Kidney (tissue), 14 donors: ENCODE measurements around the gene AOPEP. TPM values are rescaled to one million over a fixed set of nuclear protein-coding genes. Genes with fewer than 3 reads are reported as not detected.

ENCODE experiments used
- DNase-seq, 5 donors: peaks; one replicate each; pipeline ENCODE4 v3.0.0-alpha.2; 2013 to 2020
- FAIRE-seq: peaks from 2 replicates; lab custom pipeline; 2012; peaks lifted over from hg19 to GRCh38; lab: Jason Lieb, UNC
- H3K27ac ChIP-seq, 2 donors: one replicate each; pipeline ENCODE4 v1.7.0; 2013; ENCODE audit warnings: low read depth in 2 of 2, low read length in 2 of 2, inconsistent platforms in 1 of 2
- H3K27me3 ChIP-seq: one replicate; pipeline ENCODE4 v1.7.1; 2013; ENCODE audit warnings: low read length, inconsistent platforms; ENCODE audit not compliant: control insufficient read depth, insufficient read depth
- H3K36me3 ChIP-seq, 3 donors: one replicate each; pipeline versions ENCODE4 v1.7.0 to v1.7.1; 2013; ENCODE audit warnings: low read length in 3 of 3, control low read depth in 1 of 3, inconsistent platforms in 1 of 3; ENCODE audit not compliant: insufficient read depth in 3 of 3, control insufficient read depth in 2 of 3
- H3K4me1 ChIP-seq, 3 donors: one replicate each; pipeline versions ENCODE4 v1.7.0 to v1.7.1; 2013; ENCODE audit warnings: low read length in 3 of 3, inconsistent platforms in 1 of 3, low read depth in 1 of 3; ENCODE audit not compliant: control insufficient read depth in 2 of 3, insufficient read depth in 2 of 3
- H3K4me3 ChIP-seq, 3 donors: one replicate each; pipeline versions ENCODE4 v1.7.0 to v1.8.1; 2013; ENCODE audit warnings: low read length in 3 of 3, control low read depth in 1 of 3, inconsistent platforms in 1 of 3
- H3K9ac ChIP-seq, 3 donors: one replicate each; pipeline versions ENCODE4 v1.7.0 to v1.7.1; 2013; ENCODE audit warnings: low read length in 3 of 3, control low read depth in 1 of 3, inconsistent platforms in 1 of 3
- H3K9me3 ChIP-seq, 3 donors: one replicate each; pipeline versions ENCODE4 v1.7.0 to v1.7.1; 2013; ENCODE audit warnings: low read length in 3 of 3, control low read depth in 1 of 3, inconsistent platforms in 1 of 3; ENCODE audit not compliant: control insufficient read depth in 2 of 3, insufficient read depth in 1 of 3
- intact Hi-C: fragments of 100-400 bp; cut with DNase I; formaldehyde crosslinking; loops from one replicate; pipeline ENCODE4 v1.11.1; 2022
- polyA plus RNA-seq: library from polyadenylated mRNA; stranded (reverse); fragments of 350-450 nt; fragmentation: Illumina TruSeq; extraction: RNeasy Lipid Tissue Mini Kit (QIAGEN cat#74804); gene quantifications from one replicate; pipeline ENCODE4 v1.2.3, GENCODE V29; 2014; ENCODE audit warnings: low read depth, low replicate concordance; ENCODE audit not compliant: insufficient read depth
- total RNA-seq: library from RNA; stranded (reverse); fragmentation: NEBNext Ultra II Directional; extraction: Animal tissue kit (Norgen Biotek cat#: 25700); gene quantifications from one replicate; pipeline ENCODE4 v1.2.1, GENCODE V29; 2021
- TF ChIP-seq, protein P1 (sequence below): IDR thresholded peaks from 3 replicates; pipeline ENCODE4 v1.5.1; 2012; ENCODE audit warnings: mild to moderate bottlenecking, moderate library complexity, borderline replicate concordance; ENCODE audit not compliant: insufficient read depth; ENCODE audit errors: extremely low read depth
- donor health status: control.
- donor health status: control.
- donor health status: control.
- donor health status: control.
- donor health status: control.
- donor health status: DM: yes; HTN: yes; CAD: no.
- donor health status: Normal renal cell carcinoma (clear cell type).

AOPEP gene
- total and polyA plus RNA-seq, 2 donors from 2014 or later = 52.2 to 119 TPM

- Histone ChIP-seq H3K4me3 (no peak overlapping the region), H3K9ac (peak overlapping the region in 1 of 3 donors; percentile 16), H3K4me1 (peaks cover 4 to 42% (median 31%) of the 10 kb centered on the region in 3 donors), H3K27me3 (no peaks in the 10 kb centered on the region), H3K9me3 (no peaks in the 10 kb centered on the region), H3K27ac (peak overlapping the region; percentile 56 to 69), H3K36me3 (peaks cover 2 to 16% (median 8%) of the 10 kb centered on the region in 3 donors)
- TF ChIP-seq, protein P1, sequence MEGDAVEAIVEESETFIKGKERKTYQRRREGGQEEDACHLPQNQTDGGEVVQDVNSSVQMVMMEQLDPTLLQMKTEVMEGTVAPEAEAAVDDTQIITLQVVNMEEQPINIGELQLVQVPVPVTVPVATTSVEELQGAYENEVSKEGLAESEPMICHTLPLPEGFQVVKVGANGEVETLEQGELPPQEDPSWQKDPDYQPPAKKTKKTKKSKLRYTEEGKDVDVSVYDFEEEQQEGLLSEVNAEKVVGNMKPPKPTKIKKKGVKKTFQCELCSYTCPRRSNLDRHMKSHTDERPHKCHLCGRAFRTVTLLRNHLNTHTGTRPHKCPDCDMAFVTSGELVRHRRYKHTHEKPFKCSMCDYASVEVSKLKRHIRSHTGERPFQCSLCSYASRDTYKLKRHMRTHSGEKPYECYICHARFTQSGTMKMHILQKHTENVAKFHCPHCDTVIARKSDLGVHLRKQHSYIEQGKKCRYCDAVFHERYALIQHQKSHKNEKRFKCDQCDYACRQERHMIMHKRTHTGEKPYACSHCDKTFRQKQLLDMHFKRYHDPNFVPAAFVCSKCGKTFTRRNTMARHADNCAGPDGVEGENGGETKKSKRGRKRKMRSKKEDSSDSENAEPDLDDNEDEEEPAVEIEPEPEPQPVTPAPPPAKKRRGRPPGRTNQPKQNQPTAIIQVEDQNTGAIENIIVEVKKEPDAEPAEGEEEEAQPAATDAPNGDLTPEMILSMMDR = no peak
- no peak for FAIRE-seq
- intact Hi-C loops = no loop called here
- DNase-seq = peak in 2 of 5 donors; percentile 25 to 90
Measured at GRCh38 chr9:95090023-95090791, 363.7 kb downstream of the AOPEP start.

- Histone ChIP-seq H3K27me3 (no peaks in the 10 kb centered on the region), H3K9ac (peak overlapping the region in 1 of 3 donors; percentile 43), H3K4me1 (peaks cover 4 to 39% (median 31%) of the 10 kb centered on the region in 3 donors), H3K36me3 (peaks cover 0 to 13% (median 4%) of the 10 kb centered on the region in 3 donors), H3K27ac (peak overlapping the region; percentile 56 to 69), H3K9me3 (no peaks in the 10 kb centered on the region), H3K4me3 (no peak overlapping the region)
- intact Hi-C loops = no loop called here
- DNase-seq = peak in 3 of 5 donors; percentile 46 to 73 (median 47)
- TF ChIP-seq, protein P1 = no peak
- no peak for FAIRE-seq
Measured at GRCh38 chr9:95090871-95091577, 364.5 kb downstream of the AOPEP start.

DNA sequence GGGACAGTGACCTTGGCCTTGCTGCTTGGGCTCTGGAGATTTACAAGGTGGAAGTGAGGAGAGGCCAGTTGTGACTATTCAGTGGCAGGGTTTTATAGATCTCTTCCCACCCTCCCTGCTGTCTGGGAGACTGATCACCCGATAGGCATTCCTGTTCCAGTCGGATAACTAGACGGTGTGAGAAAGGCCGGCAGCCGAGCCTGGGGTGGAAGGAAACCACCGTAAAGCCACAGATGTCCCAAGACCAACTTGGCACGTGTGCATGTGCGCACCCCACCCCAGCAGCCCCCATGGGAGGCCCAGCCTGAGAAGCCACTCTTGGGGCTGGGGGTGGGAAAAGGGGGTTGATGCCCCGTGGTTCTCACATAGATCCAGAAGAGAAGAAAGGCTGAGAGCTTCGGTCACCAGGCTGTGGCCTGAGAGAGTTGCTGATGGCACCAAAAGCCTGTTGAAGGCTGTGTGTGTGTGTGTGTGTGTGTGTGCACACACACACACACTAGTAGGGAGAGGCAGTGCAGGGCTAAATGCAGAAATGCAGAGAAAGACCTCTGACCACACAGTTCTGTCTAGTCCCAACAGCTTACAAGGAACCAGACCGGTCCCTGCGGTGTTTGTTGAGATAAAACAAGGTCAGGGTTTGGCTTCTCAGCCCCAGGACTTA is 365.2 kb downstream of the AOPEP start:
- H3K4me3 ChIP-seq = no peak overlapping the region
- no peaks in the 10 kb centered on the region for H3K27me3 ChIP-seq
- intact Hi-C loops = no loop called here
- peak overlapping the region; percentile 56 to 69 for H3K27ac ChIP-seq
- TF ChIP-seq, protein P1 = no peak
- peak overlapping the region in 1 of 3 donors; percentile 43 for H3K9ac ChIP-seq
- no peaks in the 10 kb centered on the region for H3K9me3 ChIP-seq
- H3K4me1 ChIP-seq = peaks cover 4 to 39% (median 31%) of the 10 kb centered on the region in 3 donors
- no peak for FAIRE-seq
- peaks cover 0 to 6% (median 0%) of the 10 kb centered on the region in 3 donors for H3K36me3 ChIP-seq
- peak in 3 of 5 donors; percentile 66 to 80 (median 78) for DNase-seq
